ENCODE results near the gene CTSZ. TPM values are rescaled to one million over a fixed set of nuclear protein-coding genes. Genes with fewer than 3 reads are reported as not detected.

The CTSZ gene
- total RNA-seq, 1 experiment from 2014 or later, result 26.3 TPM

- TF ChIP-seq ARID4B (CRISPR knock-in tag; IDR thresholded peaks at IDR 0.05; ENCODE audit: borderline replicate concordance), result 0 out of 2 replicates have a peak, but pooled peaks have one; percentile 60
- peak; percentile 67; the same call in 1 of the 2 replicates for TF ChIP-seq CREM (CRISPR knock-in tag; IDR thresholded peaks at IDR 0.05)
- no peak for TF ChIP-seq GABPB1 (CRISPR knock-in tag; IDR thresholded peaks at IDR 0.05)
- no peak for TF ChIP-seq IRF2 (CRISPR knock-in tag; IDR thresholded peaks at IDR 0.05; ENCODE audit: borderline replicate concordance, low read depth)
- no peak for TF ChIP-seq GTF2I (CRISPR knock-in tag; conservative IDR thresholded peaks at IDR 0.05)
- TF ChIP-seq TEAD4 (CRISPR knock-in tag; IDR thresholded peaks at IDR 0.05), result no peak
- TF ChIP-seq ATF3 (CRISPR knock-in tag; conservative IDR thresholded peaks at IDR 0.05), result no peak
- no peak for TF ChIP-seq SMAD4 (CRISPR knock-in tag; IDR thresholded peaks at IDR 0.05)
- no peak for TF ChIP-seq NFATC4 (CRISPR knock-in tag; IDR thresholded peaks at IDR 0.05)
- no peak for TF ChIP-seq ELF4 (CRISPR knock-in tag; IDR thresholded peaks at IDR 0.05; ENCODE audit: low read depth)
- TF ChIP-seq PRDM15 (CRISPR knock-in tag; IDR thresholded peaks at IDR 0.05), result no peak
- TF ChIP-seq, protein P1, sequence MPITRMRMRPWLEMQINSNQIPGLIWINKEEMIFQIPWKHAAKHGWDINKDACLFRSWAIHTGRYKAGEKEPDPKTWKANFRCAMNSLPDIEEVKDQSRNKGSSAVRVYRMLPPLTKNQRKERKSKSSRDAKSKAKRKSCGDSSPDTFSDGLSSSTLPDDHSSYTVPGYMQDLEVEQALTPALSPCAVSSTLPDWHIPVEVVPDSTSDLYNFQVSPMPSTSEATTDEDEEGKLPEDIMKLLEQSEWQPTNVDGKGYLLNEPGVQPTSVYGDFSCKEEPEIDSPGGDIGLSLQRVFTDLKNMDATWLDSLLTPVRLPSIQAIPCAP (CRISPR knock-in tag; IDR thresholded peaks at IDR 0.05), result peak; percentile 83
- peak; percentile 95 for TF ChIP-seq FOXP1 (CRISPR knock-in tag; IDR thresholded peaks at IDR 0.05; ENCODE audit: borderline replicate concordance)
- TF ChIP-seq ZBTB21 (CRISPR knock-in tag; IDR thresholded peaks at IDR 0.05; ENCODE audit: borderline replicate concordance), result peak; percentile 61; the same call in 1 of the 2 replicates
- TF ChIP-seq, protein P2, sequence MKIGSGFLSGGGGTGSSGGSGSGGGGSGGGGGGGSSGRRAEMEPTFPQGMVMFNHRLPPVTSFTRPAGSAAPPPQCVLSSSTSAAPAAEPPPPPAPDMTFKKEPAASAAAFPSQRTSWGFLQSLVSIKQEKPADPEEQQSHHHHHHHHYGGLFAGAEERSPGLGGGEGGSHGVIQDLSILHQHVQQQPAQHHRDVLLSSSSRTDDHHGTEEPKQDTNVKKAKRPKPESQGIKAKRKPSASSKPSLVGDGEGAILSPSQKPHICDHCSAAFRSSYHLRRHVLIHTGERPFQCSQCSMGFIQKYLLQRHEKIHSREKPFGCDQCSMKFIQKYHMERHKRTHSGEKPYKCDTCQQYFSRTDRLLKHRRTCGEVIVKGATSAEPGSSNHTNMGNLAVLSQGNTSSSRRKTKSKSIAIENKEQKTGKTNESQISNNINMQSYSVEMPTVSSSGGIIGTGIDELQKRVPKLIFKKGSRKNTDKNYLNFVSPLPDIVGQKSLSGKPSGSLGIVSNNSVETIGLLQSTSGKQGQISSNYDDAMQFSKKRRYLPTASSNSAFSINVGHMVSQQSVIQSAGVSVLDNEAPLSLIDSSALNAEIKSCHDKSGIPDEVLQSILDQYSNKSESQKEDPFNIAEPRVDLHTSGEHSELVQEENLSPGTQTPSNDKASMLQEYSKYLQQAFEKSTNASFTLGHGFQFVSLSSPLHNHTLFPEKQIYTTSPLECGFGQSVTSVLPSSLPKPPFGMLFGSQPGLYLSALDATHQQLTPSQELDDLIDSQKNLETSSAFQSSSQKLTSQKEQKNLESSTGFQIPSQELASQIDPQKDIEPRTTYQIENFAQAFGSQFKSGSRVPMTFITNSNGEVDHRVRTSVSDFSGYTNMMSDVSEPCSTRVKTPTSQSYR (CRISPR knock-in tag; IDR thresholded peaks at IDR 0.05), result peak; percentile 75; the same call in 1 of the 2 replicates
- peak; percentile 88 for TF ChIP-seq ZBTB43 (CRISPR knock-in tag; IDR thresholded peaks at IDR 0.05)
- TF ChIP-seq, protein P3, sequence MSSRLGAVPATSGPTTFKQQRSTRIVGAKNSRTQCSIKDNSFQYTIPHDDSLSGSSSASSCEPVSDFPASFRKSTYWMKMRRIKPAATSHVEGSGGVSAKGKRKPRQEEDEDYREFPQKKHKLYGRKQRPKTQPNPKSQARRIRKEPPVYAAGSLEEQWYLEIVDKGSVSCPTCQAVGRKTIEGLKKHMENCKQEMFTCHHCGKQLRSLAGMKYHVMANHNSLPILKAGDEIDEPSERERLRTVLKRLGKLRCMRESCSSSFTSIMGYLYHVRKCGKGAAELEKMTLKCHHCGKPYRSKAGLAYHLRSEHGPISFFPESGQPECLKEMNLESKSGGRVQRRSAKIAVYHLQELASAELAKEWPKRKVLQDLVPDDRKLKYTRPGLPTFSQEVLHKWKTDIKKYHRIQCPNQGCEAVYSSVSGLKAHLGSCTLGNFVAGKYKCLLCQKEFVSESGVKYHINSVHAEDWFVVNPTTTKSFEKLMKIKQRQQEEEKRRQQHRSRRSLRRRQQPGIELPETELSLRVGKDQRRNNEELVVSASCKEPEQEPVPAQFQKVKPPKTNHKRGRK (CRISPR knock-in tag; IDR thresholded peaks at IDR 0.05; ENCODE audit: borderline replicate concordance), result no peak
- TF ChIP-seq ETV6 (CRISPR knock-in tag; IDR thresholded peaks at IDR 0.05), result peak; percentile 75
- TF ChIP-seq TP53 (CRISPR knock-in tag; IDR thresholded peaks at IDR 0.05), result peak; percentile 86; the same call in 1 of the 2 replicates
- TF ChIP-seq ZNF219 (CRISPR knock-in tag; IDR thresholded peaks at IDR 0.05; ENCODE audit: borderline replicate concordance), result peak; percentile 70; the same call in 1 of the 2 replicates
- TF ChIP-seq FOXP4 (CRISPR knock-in tag; IDR thresholded peaks at IDR 0.05), result peak; percentile 92; the same call in 1 of the 2 replicates
Measured at GRCh38 chr20:59042151-59042795, 35.2 kb upstream of the CTSZ start, which contains the start of gene PRELID3B (continued).
